Adrenal gland (tissue), 5 donors: ENCODE measurements around the gene ELOB.

Experiments used
- POLR2A ChIP-seq, 2 donors: fragments of 450-650 bp; IDR thresholded peaks; one replicate each; pipeline ENCODE4 v1.6.1; 2017; ENCODE audit warnings: antibody characterized with exemption in 2 of 2, mild to moderate bottlenecking in 2 of 2, moderate library complexity in 1 of 2
- TF ChIP-seq, protein P1 (sequence below), 6 experiments: fragments of 450-650 bp in 4 of 6; fragments of 200-600 bp in 2 of 6; sonication (generic) in 1 of 6; IDR thresholded peaks; 1 replicate in 5 of 6; 2 replicates in 1 of 6; pipeline versions ENCODE4 v1.5.1 to v1.8.0; 2016 to 2021; ENCODE audit warnings: antibody characterized with exemption in 6 of 6, mild to moderate bottlenecking in 2 of 6, moderate library complexity in 1 of 6
- donor health status: DM: no; HTN: no; CAD: no.

DNA sequence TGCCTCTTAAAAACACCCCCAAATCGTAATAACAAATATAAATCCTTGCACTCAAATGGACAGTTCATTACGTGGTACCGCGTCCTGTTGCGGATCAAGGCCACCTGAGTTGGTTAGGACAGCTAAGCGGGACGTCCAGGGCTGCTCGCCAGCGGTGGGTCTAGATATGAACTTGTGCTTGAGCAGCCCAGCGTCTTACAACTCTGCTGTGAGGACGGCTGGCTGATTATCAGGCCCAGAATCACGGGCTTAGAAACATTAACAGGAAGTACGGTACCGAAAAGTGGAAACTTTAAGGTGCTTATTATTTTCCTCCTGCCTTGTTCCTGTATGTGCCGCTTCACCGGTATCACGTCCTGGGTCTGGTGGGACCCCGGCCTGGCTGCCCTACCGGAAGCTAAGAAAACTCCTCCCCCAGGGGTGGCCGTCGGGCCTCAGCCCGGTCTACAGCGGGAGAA, 25.5 kb downstream of the ELOB start:
- TF ChIP-seq, protein P1, sequence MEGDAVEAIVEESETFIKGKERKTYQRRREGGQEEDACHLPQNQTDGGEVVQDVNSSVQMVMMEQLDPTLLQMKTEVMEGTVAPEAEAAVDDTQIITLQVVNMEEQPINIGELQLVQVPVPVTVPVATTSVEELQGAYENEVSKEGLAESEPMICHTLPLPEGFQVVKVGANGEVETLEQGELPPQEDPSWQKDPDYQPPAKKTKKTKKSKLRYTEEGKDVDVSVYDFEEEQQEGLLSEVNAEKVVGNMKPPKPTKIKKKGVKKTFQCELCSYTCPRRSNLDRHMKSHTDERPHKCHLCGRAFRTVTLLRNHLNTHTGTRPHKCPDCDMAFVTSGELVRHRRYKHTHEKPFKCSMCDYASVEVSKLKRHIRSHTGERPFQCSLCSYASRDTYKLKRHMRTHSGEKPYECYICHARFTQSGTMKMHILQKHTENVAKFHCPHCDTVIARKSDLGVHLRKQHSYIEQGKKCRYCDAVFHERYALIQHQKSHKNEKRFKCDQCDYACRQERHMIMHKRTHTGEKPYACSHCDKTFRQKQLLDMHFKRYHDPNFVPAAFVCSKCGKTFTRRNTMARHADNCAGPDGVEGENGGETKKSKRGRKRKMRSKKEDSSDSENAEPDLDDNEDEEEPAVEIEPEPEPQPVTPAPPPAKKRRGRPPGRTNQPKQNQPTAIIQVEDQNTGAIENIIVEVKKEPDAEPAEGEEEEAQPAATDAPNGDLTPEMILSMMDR (IDR thresholded peaks at IDR 0.05), result no peak
- no peak for TF ChIP-seq POLR2A (IDR thresholded peaks at IDR 0.05)
